H1 (cell line): ENCODE data around the gene NDUFA11. TPM values are rescaled to one million over a fixed set of nuclear protein-coding genes. Genes with fewer than 3 reads are reported as not detected.

Experiments used
- CTCF ChIA-PET: fragments of 300-600 bp; sonication (Branson Sonifier 250); formaldehyde crosslinking; loops from one replicate; lab custom pipeline; 2021; ENCODE audit not compliant: partially characterized antibody; lab: Charles Lee
- POLR2A ChIA-PET: fragments of 300-600 bp; sonication (Branson Sonifier 250); formaldehyde crosslinking; loops from one replicate; lab custom pipeline; 2021; ENCODE audit warnings: inconsistent platforms; ENCODE audit not compliant: partially characterized antibody; lab: Charles Lee
- DNase-seq, 2 experiments: peaks; one replicate each; pipeline versions ENCODE4 v3.0.0 to v3.0.0-alpha.2; 2010 to 2022; ENCODE audit warnings: low spot score in 2 of 2, low read depth in 1 of 2, mixed read lengths in 1 of 2
- FAIRE-seq: peaks from 2 replicates; lab custom pipeline; 2011; peaks lifted over from hg19 to GRCh38; lab: Jason Lieb, UNC
- H2AFZ ChIP-seq: 2 replicates; pipeline ENCODE4 v1.8.1; 2012; ENCODE audit warnings: low read length, inconsistent platforms
- H2AK5ac ChIP-seq: 2 replicates; pipeline ENCODE4 v1.6.1; 2013; ENCODE audit warnings: low read depth, low read length
- H2BK120ac ChIP-seq: replicated peaks from 2 replicates; pipeline ENCODE3; 2013; ENCODE audit warnings: low read depth, low read length, inconsistent platforms
- H2BK12ac ChIP-seq: 2 replicates; pipeline ENCODE4 v1.6.1; 2013; ENCODE audit warnings: low read depth, low read length
- H2BK15ac ChIP-seq: 2 replicates; pipeline ENCODE4 v1.6.1; 2013; ENCODE audit warnings: low read length
- H2BK20ac ChIP-seq: 2 replicates; pipeline ENCODE4 v1.6.1; 2013; ENCODE audit warnings: low read length
- H2BK5ac ChIP-seq: 2 replicates; pipeline ENCODE4 v1.6.1; 2013; ENCODE audit warnings: low read depth, low read length
- H3K14ac ChIP-seq: 2 replicates; pipeline ENCODE4 v1.6.1; 2013; ENCODE audit warnings: inconsistent platforms; ENCODE audit not compliant: insufficient read length
- H3K18ac ChIP-seq: 2 replicates; pipeline ENCODE4 v1.6.1; 2013; ENCODE audit warnings: low read length; ENCODE audit errors: extremely low read depth
- H3K23ac ChIP-seq: 2 replicates; pipeline ENCODE4 v1.6.1; 2013; ENCODE audit warnings: inconsistent platforms; ENCODE audit not compliant: insufficient read length
- H3K23me2 ChIP-seq: 2 replicates; pipeline ENCODE4 v1.6.1; 2013; ENCODE audit warnings: low read depth, low read length
- H3K27ac ChIP-seq: 2 replicates; pipeline ENCODE4 v1.6.1; 2011; ENCODE audit warnings: low read depth, low read length, inconsistent platforms
- H3K27me3 ChIP-seq, 4 experiments: replicated peaks in 1 of 4; 1 replicate in 1 of 4; 2 replicates in 3 of 4; pipeline versions ENCODE4 v1.6.1 to v1.8.1; 2011 to 2013; ENCODE audit warnings: low read length in 3 of 4, mild to moderate bottlenecking in 3 of 4, inconsistent platforms in 2 of 4, mixed read lengths in 2 of 4, moderate library complexity in 1 of 4; ENCODE audit not compliant: control insufficient read depth in 3 of 4, insufficient read depth in 3 of 4; ENCODE audit errors: extremely low read depth in 1 of 4
- H3K36me3 ChIP-seq, 4 experiments: 2 replicates each; pipeline versions ENCODE4 v1.6.1 to v1.8.1; 2011 to 2013; ENCODE audit warnings: mild to moderate bottlenecking in 4 of 4, low read length in 3 of 4, moderate library complexity in 2 of 4, control low read depth in 1 of 4, inconsistent platforms in 1 of 4; ENCODE audit not compliant: insufficient read depth in 4 of 4, control insufficient read depth in 2 of 4
- H3K4ac ChIP-seq: replicated peaks from 2 replicates; pipeline ENCODE3; 2013; ENCODE audit warnings: low read length, low read depth, mixed read lengths, inconsistent platforms; ENCODE audit not compliant: insufficient read length
- H3K4me1 ChIP-seq, 4 experiments: replicated peaks in 1 of 4; 1 replicate in 1 of 4; 2 replicates in 3 of 4; pipeline versions ENCODE4 v1.6.1 to v1.8.1; 2011 to 2013; ENCODE audit warnings: low read length in 3 of 4, inconsistent platforms in 2 of 4, mixed read lengths in 1 of 4; ENCODE audit not compliant: insufficient read depth in 4 of 4, control insufficient read depth in 3 of 4
- H3K4me2 ChIP-seq, 2 experiments: 2 replicates each; pipeline versions ENCODE4 v1.6.1 to v1.8.1; 2011 to 2013; ENCODE audit warnings: low read depth in 2 of 2, low read length in 2 of 2, control low read depth in 1 of 2, inconsistent platforms in 1 of 2, mild to moderate bottlenecking in 1 of 2; ENCODE audit not compliant: insufficient read depth in 1 of 2
- H3K4me3 ChIP-seq, 4 experiments: fragments of 200-600, 300-600 bp in 1 of 4; sonication (generic), shearing (Covaris generic), sonication (Bioruptor Twin) in 1 of 4; 2 replicates each; pipeline versions ENCODE4 v1.5.1 to v1.8.1; 2011 to 2016; ENCODE audit warnings: low read length in 4 of 4, low read depth in 3 of 4, control low read depth in 2 of 4, inconsistent platforms in 2 of 4, mild to moderate bottlenecking in 2 of 4, mixed read lengths in 1 of 4, moderate library complexity in 1 of 4; ENCODE audit not compliant: insufficient read depth in 2 of 4; ENCODE audit errors: extremely low read depth in 1 of 4
- H3K56ac ChIP-seq: replicated peaks from 2 replicates; pipeline ENCODE3; 2013; ENCODE audit warnings: low read depth, mild to moderate bottlenecking, mixed read lengths, low read length, inconsistent platforms; ENCODE audit not compliant: insufficient read length
- H3K79me1 ChIP-seq: 2 replicates; pipeline ENCODE4 v1.6.1; 2013; ENCODE audit warnings: low read depth, low read length, control low read depth
- H3K79me2 ChIP-seq, 2 experiments: 2 replicates each; pipeline versions ENCODE4 v1.6.1 to v1.8.1; 2012 to 2013; ENCODE audit warnings: low read length in 2 of 2, mild to moderate bottlenecking in 2 of 2, inconsistent platforms in 1 of 2; ENCODE audit not compliant: insufficient read depth in 2 of 2, control insufficient read depth in 1 of 2
- H3K9ac ChIP-seq, 4 experiments: replicated peaks in 1 of 4; 1 replicate in 1 of 4; 2 replicates in 3 of 4; pipeline versions ENCODE4 v1.6.1 to v1.8.1; 2011 to 2013; ENCODE audit warnings: low read depth in 3 of 4, low read length in 3 of 4, control low read depth in 2 of 4, mild to moderate bottlenecking in 2 of 4, moderate library complexity in 2 of 4, inconsistent platforms in 1 of 4; ENCODE audit errors: extremely low read depth in 1 of 4
- H3K9me3 ChIP-seq, 2 experiments: 2 replicates each; pipeline versions ENCODE4 v1.6.1 to v1.8.1; 2012 to 2013; ENCODE audit warnings: mild to moderate bottlenecking in 2 of 2, moderate library complexity in 2 of 2, control low read depth in 1 of 2, inconsistent platforms in 1 of 2, low read depth in 1 of 2, low read length in 1 of 2, mixed read lengths in 1 of 2; ENCODE audit not compliant: insufficient read depth in 2 of 2
- H4K20me1 ChIP-seq, 2 experiments: replicated peaks in 1 of 2; 2 replicates each; pipeline versions ENCODE3 to v1.8.1; 2011 to 2013; ENCODE audit warnings: inconsistent platforms in 2 of 2, low read length in 2 of 2, mild to moderate bottlenecking in 1 of 2; ENCODE audit not compliant: insufficient read depth in 2 of 2, control insufficient read depth in 1 of 2
- H4K5ac ChIP-seq: 2 replicates; pipeline ENCODE4 v1.6.1; 2013; ENCODE audit warnings: low read length, low read depth, mixed read lengths, inconsistent platforms; ENCODE audit not compliant: insufficient read length
- H4K8ac ChIP-seq: 2 replicates; pipeline ENCODE4 v1.8.0; 2013; ENCODE audit warnings: mild to moderate bottlenecking, moderate library complexity, low read length, inconsistent platforms; ENCODE audit not compliant: insufficient read depth; ENCODE audit errors: extremely low read depth
- H4K91ac ChIP-seq: replicated peaks from 2 replicates; pipeline ENCODE3; 2013; ENCODE audit warnings: low read length, mixed read lengths, inconsistent platforms; ENCODE audit not compliant: insufficient read length
- EZH2 ChIP-seq: fragments of 200-600 bp; sonication (generic); IDR thresholded peaks from 2 replicates; pipeline ENCODE4 v1.7.1; 2012; ENCODE audit warnings: low read depth, mild to moderate bottlenecking, moderate library complexity, low read length, inconsistent platforms; ENCODE audit not compliant: severe bottlenecking
- POU5F1 ChIP-seq: IDR thresholded peaks from 2 replicates; pipeline ENCODE4 v1.6.1; 2011; ENCODE audit warnings: low read depth, mild to moderate bottlenecking, low read length, moderate library complexity
- WGBS, 2 experiments: shearing (Covaris generic) in 1 of 2; methylation state at CpG; one replicate each; pipeline versions ENCODE4 v1.1.6 to v1.1.7; 2013 to 2015; ENCODE audit warnings: low lambda C conversion rate in 2 of 2, mixed read lengths in 2 of 2, inconsistent platforms in 1 of 2, low coverage in 1 of 2, missing lambda C conversion rate in 1 of 2; ENCODE audit not compliant: insufficient replicate concordance in 2 of 2, insufficient coverage in 1 of 2, insufficient read length in 1 of 2; ENCODE audit errors: extremely low coverage in 1 of 2, missing lambda C conversion rate in 1 of 2; 5-methylcytosine and 5-hydroxymethylcytosine counted together
- polyA plus RNA-seq, 7 experiments: library from polyadenylated mRNA; depleted of rRNA in 3 of 7; stranded (reverse) in 5 of 7; unstranded in 2 of 7; fragments of >200 nt in 5 of 7; fragments of 200-250 nt in 2 of 7; gene quantifications; 1 replicate in 5 of 7; 2 replicates in 1 of 7; 4 replicates in 1 of 7; pipeline versions ENCODE4 v1.2.1 to v1.2.3, GENCODE V29; 2011 to 2013; ENCODE audit warnings: missing spikeins in 2 of 7, mixed read lengths in 2 of 7
- total RNA-seq: library from RNA; stranded (reverse); fragmentation: NEBNext Ultra II Directional; extraction: Animal tissue kit (Norgen Biotek cat#: 25700); gene quantifications from 2 replicates; pipeline ENCODE4 v1.2.1, GENCODE V29; 2021

Gene NDUFA11
- total and polyA plus RNA-seq, 2 of the 8 experiments (the other 6 are each of a cell fraction or from before 2014, with no cell fraction given), result 205 to 1,037 TPM

- no peak for DNase-seq
- no peak overlapping the region for H4K8ac ChIP-seq
- no peak overlapping the region for H2AFZ ChIP-seq
- no peak overlapping the region for H4K91ac ChIP-seq
- H2AK5ac ChIP-seq, result no peak overlapping the region
- H2BK5ac ChIP-seq, result no peak overlapping the region
- no peaks in the 10 kb centered on the region for H3K79me2 ChIP-seq
- no peak for FAIRE-seq
- TF ChIP-seq EZH2 (no peak), POU5F1 (no peak)
- no peaks in the 10 kb centered on the region for H3K79me1 ChIP-seq
- no peak overlapping the region for H3K56ac ChIP-seq
- ChIA-PET CTCF (interaction anchor here (1.1 kb wide), 1 partner anchor 107 kb away, joined by 4 read pairs; no protein-coding TSS in a partner anchor), POLR2A (no interaction called here)
- no peak overlapping the region for H3K27ac ChIP-seq
- H2BK20ac ChIP-seq, result no peak overlapping the region
- H3K23ac ChIP-seq, result no peak overlapping the region
- no peak overlapping the region for H3K4me3 ChIP-seq
- H3K4me2 ChIP-seq, result no peak overlapping the region
- peaks cover 3 to 4% of the 10 kb centered on the region in 2 experiments for H4K20me1 ChIP-seq
- H3K14ac ChIP-seq, result no peak overlapping the region
- no peaks in the 10 kb centered on the region for H3K9me3 ChIP-seq
- no peak overlapping the region for H2BK15ac ChIP-seq
- no peaks in the 10 kb centered on the region for H3K4me1 ChIP-seq
- 100% methylated on average over 1 of the region's 1 CpG; no CpG with 5 or more reads in 1 of the 2 experiments for WGBS, 2 experiments
- H3K23me2 ChIP-seq, result no peaks in the 10 kb centered on the region
- H2BK120ac ChIP-seq, result no peak overlapping the region
- no peaks in the 10 kb centered on the region for H3K27me3 ChIP-seq
- no peak overlapping the region for H3K18ac ChIP-seq
- H3K36me3 ChIP-seq, result peaks cover 0 to 6% (median 1%) of the 10 kb centered on the region in 4 experiments; a peak in 2 of 8 replicates
- H3K4ac ChIP-seq, result no peak overlapping the region
- H4K5ac ChIP-seq, result no peak overlapping the region
- H2BK12ac ChIP-seq, result no peak overlapping the region
- no peak overlapping the region for H3K9ac ChIP-seq
These were observed 7.8 kb upstream of the NDUFA11 start for GRCh38 chr19:5911366-5911765.
